Glutamatergic neuron (in vitro differentiated cells): ENCODE results near the gene DEFB125. TPM values are rescaled to one million over a fixed set of nuclear protein-coding genes. Genes with fewer than 3 reads are reported as not detected.

ENCODE experiments used
- DNase-seq: peaks from one replicate; pipeline ENCODE4 v3.0.0; 2022
- H3K27ac Mint-ChIP-seq: one replicate; pipeline ENCODE4 v1.8.0; 2020; ENCODE audit warnings: mild to moderate bottlenecking, mixed read lengths, inconsistent platforms; ENCODE audit not compliant: unreplicated experiment
- H3K27me3 Mint-ChIP-seq: one replicate; pipeline ENCODE4 v1.8.0; 2020; ENCODE audit warnings: mild to moderate bottlenecking, moderate library complexity, mixed read lengths, inconsistent platforms; ENCODE audit not compliant: unreplicated experiment
- H3K36me3 Mint-ChIP-seq: one replicate; pipeline ENCODE4 v1.8.0; 2020; ENCODE audit warnings: mild to moderate bottlenecking, mixed read lengths, inconsistent platforms; ENCODE audit not compliant: unreplicated experiment
- H3K4me1 Mint-ChIP-seq: one replicate; pipeline ENCODE4 v1.8.0; 2020; ENCODE audit warnings: mild to moderate bottlenecking, low read depth, mixed read lengths, inconsistent platforms; ENCODE audit not compliant: unreplicated experiment
- H3K4me3 Mint-ChIP-seq: one replicate; pipeline ENCODE4 v1.8.0; 2020; ENCODE audit warnings: mild to moderate bottlenecking, mixed read lengths, inconsistent platforms; ENCODE audit not compliant: unreplicated experiment
- H3K9me3 Mint-ChIP-seq: one replicate; pipeline ENCODE4 v1.8.0; 2020; ENCODE audit warnings: mild to moderate bottlenecking, moderate library complexity, mixed read lengths, inconsistent platforms; ENCODE audit not compliant: unreplicated experiment
- CTCF ChIP-seq: fragments of 200-600 bp; sonication (generic); IDR thresholded peaks from one replicate; pipeline ENCODE4 v1.5.0; 2021; ENCODE audit not compliant: partially characterized antibody, unreplicated experiment
- long read RNA-seq: library from polyadenylated mRNA; unstranded; transcript quantifications from one replicate; pipeline ENCODE4 v2.0.0, GENCODE V29; 2020; ENCODE audit not compliant: unreplicated experiment
- total RNA-seq: library from RNA; stranded (reverse); fragmentation: NEBNext Ultra II Directional; extraction: Animal tissue kit (Norgen Biotek cat#: 25700); gene quantifications from one replicate; pipeline ENCODE4 v1.2.1, GENCODE V29; 2021; ENCODE audit not compliant: unreplicated experiment

Gene DEFB125
- total RNA-seq: not detected
- long read RNA-seq: 0 reads

- no peaks in the 10 kb centered on the region for H3K9me3 Mint-ChIP-seq
- TF ChIP-seq CTCF: no peak
- no peaks in the 10 kb centered on the region for H3K4me1 Mint-ChIP-seq
- no peak within 1 kb of the TSS for H3K27ac Mint-ChIP-seq
- DNase-seq: no peak
- peaks cover 4% of the 10 kb centered on the region for H3K36me3 Mint-ChIP-seq
- H3K4me3 Mint-ChIP-seq: no peak within 1 kb of the TSS
- peaks cover 2% of the 10 kb centered on the region for H3K27me3 Mint-ChIP-seq
Measured at GRCh38 chr20:87401-87800, at the start of gene DEFB125. TSS of gene DEFB125 (plus strand) at chr20:87672. CDS start at chr20:87710, 38 bp downstream.

GRCh38 chr20:60035-60918 lies 27.2 kb upstream of the DEFB125 start:
- Mint-ChIP-seq H3K27me3 (no peaks in the 10 kb centered on the region), H3K27ac (no peak overlapping the region), H3K4me3 (no peak overlapping the region), H3K9me3 (no peaks in the 10 kb centered on the region), H3K4me1 (no peaks in the 10 kb centered on the region), H3K36me3 (no peaks in the 10 kb centered on the region)
- TF ChIP-seq CTCF: no peak
- DNase-seq: no peak

GRCh38 chr20:61230-61629 lies 26.2 kb upstream of the DEFB125 start:
- Mint-ChIP-seq H3K36me3 (no peaks in the 10 kb centered on the region), H3K27me3 (no peaks in the 10 kb centered on the region), H3K4me3 (no peak overlapping the region), H3K27ac (no peak overlapping the region), H3K4me1 (no peaks in the 10 kb centered on the region), H3K9me3 (no peaks in the 10 kb centered on the region)
- no peak for DNase-seq
- no peak for TF ChIP-seq CTCF

- Mint-ChIP-seq H3K4me1 (no peaks in the 10 kb centered on the region), H3K27ac (no peak overlapping the region), H3K36me3 (no peaks in the 10 kb centered on the region), H3K27me3 (no peaks in the 10 kb centered on the region), H3K4me3 (no peak overlapping the region), H3K9me3 (no peaks in the 10 kb centered on the region)
- TF ChIP-seq CTCF: no peak
- DNase-seq: no peak
Measured at GRCh38 chr20:61757-62156, 25.7 kb upstream of the DEFB125 start.

- no peak for TF ChIP-seq CTCF
- H3K4me1 Mint-ChIP-seq: no peaks in the 10 kb centered on the region
- no peak overlapping the region for H3K27ac Mint-ChIP-seq
- H3K4me3 Mint-ChIP-seq: no peak overlapping the region
- no peaks in the 10 kb centered on the region for H3K36me3 Mint-ChIP-seq
- DNase-seq: no peak
- H3K27me3 Mint-ChIP-seq: no peaks in the 10 kb centered on the region
- H3K9me3 Mint-ChIP-seq: no peaks in the 10 kb centered on the region
Measured at GRCh38 chr20:62487-62886, 25.0 kb upstream of the DEFB125 start.
